ENCODE data around the gene FHIP2A. TPM values are rescaled to one million over a fixed set of nuclear protein-coding genes. Genes with fewer than 3 reads are reported as not detected.
"Not testable (repeated sequence)": the region's sequence is repeated elsewhere in the genome, so short reads cannot be mapped to it uniquely, and the experiment has no call there.

The FHIP2A gene
- total RNA-seq, 1 experiment from 2014 or later, result 15.3 TPM

GRCh38 chr10:114837690-114838089 lies 16.1 kb downstream of the FHIP2A start:
- BruUV-seq (replicated peaks), result no TSS peak
- no peaks in the 10 kb centered on the region for H3K4me1 ChIP-seq
- no peak for DNase-seq
- no peaks in the 10 kb centered on the region for H3K4me1 Mint-ChIP-seq (ENCODE audit: low read depth, unreplicated experiment)
- H3K36me3 ChIP-seq (ENCODE audit: control insufficient read depth, insufficient read depth, low read length), result no peaks in the 10 kb centered on the region
- intact Hi-C loops (cut with micrococcal nuclease; ENCODE audit: unreplicated experiment), result no loop called here
- H3K27me3 Mint-ChIP-seq (ENCODE audit: insufficient read depth, unreplicated experiment), result no peaks in the 10 kb centered on the region
- no peaks in the 10 kb centered on the region for H3K27me3 ChIP-seq (replicated peaks; ENCODE audit: control insufficient read depth, insufficient read depth, low read length)
- ChIA-PET CTCF (no interaction called here), POLR2A (no interaction called here)
- peaks cover 18% of the 10 kb centered on the region for H3K36me3 Mint-ChIP-seq (ENCODE audit: insufficient read depth, unreplicated experiment)
- no peak overlapping the region for H3K4me3 Mint-ChIP-seq (ENCODE audit: unreplicated experiment)
- no peak overlapping the region for H3K27ac Mint-ChIP-seq (ENCODE audit: unreplicated experiment)
- no peak overlapping the region for H3K4me3 ChIP-seq (ENCODE audit: low read depth, low read length)
- no peaks in the 10 kb centered on the region for H3K9me3 ChIP-seq
- no peaks in the 10 kb centered on the region for H3K9me3 Mint-ChIP-seq (ENCODE audit: unreplicated experiment)
- TF ChIP-seq, protein P1, sequence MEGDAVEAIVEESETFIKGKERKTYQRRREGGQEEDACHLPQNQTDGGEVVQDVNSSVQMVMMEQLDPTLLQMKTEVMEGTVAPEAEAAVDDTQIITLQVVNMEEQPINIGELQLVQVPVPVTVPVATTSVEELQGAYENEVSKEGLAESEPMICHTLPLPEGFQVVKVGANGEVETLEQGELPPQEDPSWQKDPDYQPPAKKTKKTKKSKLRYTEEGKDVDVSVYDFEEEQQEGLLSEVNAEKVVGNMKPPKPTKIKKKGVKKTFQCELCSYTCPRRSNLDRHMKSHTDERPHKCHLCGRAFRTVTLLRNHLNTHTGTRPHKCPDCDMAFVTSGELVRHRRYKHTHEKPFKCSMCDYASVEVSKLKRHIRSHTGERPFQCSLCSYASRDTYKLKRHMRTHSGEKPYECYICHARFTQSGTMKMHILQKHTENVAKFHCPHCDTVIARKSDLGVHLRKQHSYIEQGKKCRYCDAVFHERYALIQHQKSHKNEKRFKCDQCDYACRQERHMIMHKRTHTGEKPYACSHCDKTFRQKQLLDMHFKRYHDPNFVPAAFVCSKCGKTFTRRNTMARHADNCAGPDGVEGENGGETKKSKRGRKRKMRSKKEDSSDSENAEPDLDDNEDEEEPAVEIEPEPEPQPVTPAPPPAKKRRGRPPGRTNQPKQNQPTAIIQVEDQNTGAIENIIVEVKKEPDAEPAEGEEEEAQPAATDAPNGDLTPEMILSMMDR (IDR thresholded peaks at IDR 0.05; ENCODE audit: insufficient read depth in 1 of 2, low read depth in 1 of 2, low read length in 1 of 2, severe bottlenecking in 1 of 2, unreplicated experiment in 1 of 2), result no peak

DNA sequence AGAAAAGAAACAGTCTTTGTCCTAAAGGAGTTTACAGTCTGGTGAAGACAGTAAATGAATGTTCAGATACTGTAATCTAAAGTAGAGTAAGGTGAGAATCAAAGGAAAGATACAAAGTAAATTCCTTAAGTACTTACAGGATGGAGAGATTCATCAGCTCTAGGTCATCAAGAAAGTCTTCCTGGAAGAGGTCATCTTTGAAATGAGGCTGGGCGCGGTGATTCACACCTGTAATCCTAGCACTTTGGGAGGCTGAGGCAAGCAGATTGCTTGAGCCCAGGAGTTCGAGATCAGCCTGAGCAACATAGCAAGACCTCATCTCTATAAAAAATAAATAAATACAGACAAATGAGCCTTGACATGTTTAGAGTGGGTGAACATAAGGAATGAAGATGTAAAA lies 18.3 kb downstream of the FHIP2A start:
- Mint-ChIP-seq H3K27me3 (ENCODE audit: insufficient read depth, unreplicated experiment) (no peaks in the 10 kb centered on the region), H3K4me3 (ENCODE audit: unreplicated experiment) (no peak overlapping the region), H3K27ac (ENCODE audit: unreplicated experiment) (no peak overlapping the region), H3K4me1 (ENCODE audit: low read depth, unreplicated experiment) (no peaks in the 10 kb centered on the region), H3K36me3 (ENCODE audit: insufficient read depth, unreplicated experiment) (peaks cover 13% of the 10 kb centered on the region), H3K9me3 (ENCODE audit: unreplicated experiment) (no peaks in the 10 kb centered on the region)
- intact Hi-C loops (cut with micrococcal nuclease; ENCODE audit: unreplicated experiment), result no loop called here
- BruUV-seq (replicated peaks), result no TSS peak
- no peak for DNase-seq
- TF ChIP-seq, protein P1 (IDR thresholded peaks at IDR 0.05; ENCODE audit: insufficient read depth in 1 of 2, low read depth in 1 of 2, low read length in 1 of 2, severe bottlenecking in 1 of 2, unreplicated experiment in 1 of 2), result no peak
- H3K9me3 ChIP-seq, result no peaks in the 10 kb centered on the region
- H3K27me3 ChIP-seq (replicated peaks; ENCODE audit: control insufficient read depth, insufficient read depth, low read length), result no peaks in the 10 kb centered on the region
- ChIA-PET POLR2A (no interaction called here), CTCF (no interaction called here)
- no peaks in the 10 kb centered on the region for H3K4me1 ChIP-seq
- H3K36me3 ChIP-seq (ENCODE audit: control insufficient read depth, insufficient read depth, low read length), result 0 out of 2 replicates have a peak, but pooled peaks cover 1% of the 10 kb centered on the region
- H3K4me3 ChIP-seq (ENCODE audit: low read depth, low read length), result no peak overlapping the region

- POLR2A ChIA-PET, result no interaction called here
Measured at GRCh38 chr10:114845978-114846693, 24.6 kb downstream of the FHIP2A start.

GRCh38 chr10:114847517-114847916 lies 25.9 kb downstream of the FHIP2A start:
- H3K27me3 ChIP-seq (replicated peaks; ENCODE audit: control insufficient read depth, insufficient read depth, low read length); H3K4me3 Mint-ChIP-seq (ENCODE audit: unreplicated experiment); H3K9me3 ChIP-seq; BruUV-seq (replicated peaks); H3K36me3 ChIP-seq (ENCODE audit: control insufficient read depth, insufficient read depth, low read length); POLR2A ChIA-PET; H3K9me3 Mint-ChIP-seq (ENCODE audit: unreplicated experiment); DNase-seq; H3K27me3 Mint-ChIP-seq (ENCODE audit: insufficient read depth, unreplicated experiment); H3K4me1 Mint-ChIP-seq (ENCODE audit: low read depth, unreplicated experiment); intact Hi-C loops (cut with micrococcal nuclease; ENCODE audit: unreplicated experiment); H3K27ac Mint-ChIP-seq (ENCODE audit: unreplicated experiment); H3K4me3 ChIP-seq (ENCODE audit: low read depth, low read length); H3K4me1 ChIP-seq; CTCF ChIA-PET: not testable (repeated sequence)
- H3K36me3 Mint-ChIP-seq (ENCODE audit: insufficient read depth, unreplicated experiment), result peaks cover 32% of the 10 kb centered on the region

More at GRCh38 chr10:114845978-114846693, 24.6 kb downstream of the FHIP2A start:
- Histone ChIP-seq H3K27me3 (replicated peaks; ENCODE audit: control insufficient read depth, insufficient read depth, low read length) (no peaks in the 10 kb centered on the region), H3K4me1 (no peaks in the 10 kb centered on the region), H3K9me3 (no peaks in the 10 kb centered on the region), H3K4me3 (ENCODE audit: low read depth, low read length) (no peak overlapping the region), H3K36me3 (ENCODE audit: control insufficient read depth, insufficient read depth, low read length) (peaks cover 4% of the 10 kb centered on the region; the same call in 1 of the 2 replicates)
- intact Hi-C loops (cut with micrococcal nuclease; ENCODE audit: unreplicated experiment), result no loop called here
- TF ChIP-seq, protein P1 (IDR thresholded peaks at IDR 0.05; ENCODE audit: insufficient read depth in 1 of 2, low read depth in 1 of 2, low read length in 1 of 2, severe bottlenecking in 1 of 2, unreplicated experiment in 1 of 2), result no peak
- Mint-ChIP-seq H3K4me3 (ENCODE audit: unreplicated experiment) (no peak overlapping the region), H3K27ac (ENCODE audit: unreplicated experiment) (no peak overlapping the region), H3K36me3 (ENCODE audit: insufficient read depth, unreplicated experiment) (peaks cover 32% of the 10 kb centered on the region), H3K9me3 (ENCODE audit: unreplicated experiment) (no peaks in the 10 kb centered on the region), H3K4me1 (ENCODE audit: low read depth, unreplicated experiment) (no peaks in the 10 kb centered on the region), H3K27me3 (ENCODE audit: insufficient read depth, unreplicated experiment) (no peaks in the 10 kb centered on the region)
- DNase-seq, result no peak
- CTCF ChIA-PET, result no interaction called here
- BruUV-seq (replicated peaks), result no TSS peak

All from Caco-2 (cell line).